Lower leg skin (tissue), 4 donors: ENCODE measurements around the gene TCERG1. TPM values are rescaled to one million over a fixed set of nuclear protein-coding genes. Genes with fewer than 3 reads are reported as not detected.

Source experiments
- DNase-seq, 2 donors: peaks; one replicate each; pipeline ENCODE4 v3.0.0-alpha.2; 2019; ENCODE audit warnings: low spot score in 2 of 2
- H3K4me3 ChIP-seq: fragments of 200-600 bp; sonication (generic); 2 replicates; pipeline ENCODE4 v1.5.1; 2017; ENCODE audit warnings: mild to moderate bottlenecking, low read depth; ENCODE audit not compliant: poor library complexity, severe bottlenecking
- CTCF ChIP-seq, 3 donors: fragments of 450-650 bp; IDR thresholded peaks; one replicate each; pipeline ENCODE4 v1.5.1; 2016; ENCODE audit warnings: antibody characterized with exemption in 3 of 3, mild to moderate bottlenecking in 3 of 3, moderate library complexity in 2 of 3
- POLR2A ChIP-seq, 2 donors: fragments of 450-650 bp; IDR thresholded peaks; one replicate each; pipeline ENCODE4 v1.6.1; 2016 to 2017; ENCODE audit warnings: antibody characterized with exemption in 2 of 2, mild to moderate bottlenecking in 1 of 2, moderate library complexity in 1 of 2
- WGBS, 2 donors: methylation state at CpG; one replicate each; pipeline ENCODE4 v1.1.5; 2018; 5-methylcytosine and 5-hydroxymethylcytosine counted together
- intact Hi-C: fragments of 100-400 bp; cut with DNase I; formaldehyde crosslinking; loops from one replicate; pipeline ENCODE4 v1.15.0; 2023; ENCODE audit warnings: low total_unique reads
- total RNA-seq, 4 donors: library from RNA; depleted of rRNA; stranded (reverse); fragments of >200 nt; gene quantifications; one replicate each; pipeline ENCODE4 v1.1.0, GENCODE V29; 2016

The TCERG1 gene
- total RNA-seq, 4 donors from 2014 or later: 33.8 to 69.5 (median 42.2) TPM

DNA sequence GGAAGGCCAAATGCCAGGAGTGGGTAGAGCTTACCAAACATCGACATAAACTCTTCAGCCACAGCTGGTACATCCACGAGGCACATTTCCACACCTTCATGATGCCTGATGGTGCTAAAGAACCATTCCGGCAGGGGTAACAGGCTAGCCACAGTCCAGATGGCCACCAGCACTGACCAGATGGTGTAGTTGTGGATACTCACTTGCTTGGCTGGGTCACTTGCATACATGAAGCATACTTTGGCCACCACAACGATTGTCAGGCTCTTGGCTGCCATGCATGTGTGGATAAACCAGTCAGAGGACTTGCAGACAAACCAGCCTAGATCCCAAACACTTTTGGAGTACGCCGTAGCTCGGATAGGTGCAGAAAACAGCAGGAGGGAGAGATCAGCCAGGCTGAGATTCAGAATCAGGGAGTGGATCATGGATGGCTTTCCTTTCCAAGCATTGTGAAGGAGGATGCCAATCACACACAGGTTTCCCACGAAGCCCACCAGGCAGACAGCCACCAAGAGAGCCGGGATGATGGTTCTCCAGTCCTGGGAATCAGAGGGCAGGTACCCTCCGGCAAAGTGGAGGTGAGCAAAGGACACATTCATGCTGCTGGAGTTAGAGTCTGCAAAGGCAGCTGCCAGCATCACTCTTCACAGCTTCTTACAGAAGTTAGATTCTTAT, 68.5 kb downstream of the TCERG1 start:
- DNase-seq: no peak
- 84 to 86% methylated on average over 10 of the region's 10 CpGs for WGBS, 2 donors
- TF ChIP-seq CTCF (IDR thresholded peaks at IDR 0.05) (no peak), POLR2A (IDR thresholded peaks at IDR 0.05) (no peak)
- H3K4me3 ChIP-seq: no peak overlapping the region
- intact Hi-C loops: no loop called here

DNA sequence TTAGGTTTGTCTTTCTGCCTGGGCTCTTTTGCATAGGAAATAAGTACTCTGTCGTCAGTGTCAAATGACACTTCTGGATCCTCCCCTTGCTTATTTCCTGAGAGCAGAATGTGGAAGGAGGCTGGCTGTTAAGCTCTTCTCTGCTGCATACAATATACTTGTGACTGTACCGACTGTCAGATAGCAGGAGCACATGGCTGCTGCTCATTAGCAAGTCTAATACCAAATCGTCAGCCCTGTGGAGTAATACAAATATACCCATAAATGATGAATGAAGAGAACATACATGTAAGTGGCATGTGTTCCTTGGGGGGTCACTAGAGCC, 69.0 kb downstream of the TCERG1 start, which contains the start of gene GPR151:
GPR151 (minus strand) TSS at position 40 of the 325 bp plus-strand sequence. CDS start 77 bp downstream, outside the sequence.
- intact Hi-C loops: no loop called here
- TF ChIP-seq CTCF (IDR thresholded peaks at IDR 0.05) (no peak), POLR2A (IDR thresholded peaks at IDR 0.05) (no peak)
- DNase-seq: no peak
- H3K4me3 ChIP-seq: no peak within 1 kb of the TSS
- 16 to 20% methylated on average over 3 of the region's 3 CpGs for WGBS, 2 donors

- intact Hi-C loops: no loop called here
- 48 to 68% methylated on average over 2 of the region's 2 CpGs for WGBS, 2 donors
These were observed 72.4 kb downstream of the TCERG1 start for GRCh38 chr5:146519554-146519953.

GRCh38 chr5:146520731-146521130, 73.6 kb downstream of the TCERG1 start:
- TF ChIP-seq CTCF (IDR thresholded peaks at IDR 0.05) (no peak), POLR2A (IDR thresholded peaks at IDR 0.05) (no peak)
- 74 to 83% methylated on average over 2 of the region's 2 CpGs for WGBS, 2 donors
- intact Hi-C loops: no loop called here
- no peak overlapping the region for H3K4me3 ChIP-seq
- DNase-seq: no peak

More at GRCh38 chr5:146519554-146519953, 72.4 kb downstream of the TCERG1 start:
- DNase-seq: no peak
- no peak overlapping the region for H3K4me3 ChIP-seq
- TF ChIP-seq POLR2A (IDR thresholded peaks at IDR 0.05) (no peak), CTCF (IDR thresholded peaks at IDR 0.05) (no peak)

DNA sequence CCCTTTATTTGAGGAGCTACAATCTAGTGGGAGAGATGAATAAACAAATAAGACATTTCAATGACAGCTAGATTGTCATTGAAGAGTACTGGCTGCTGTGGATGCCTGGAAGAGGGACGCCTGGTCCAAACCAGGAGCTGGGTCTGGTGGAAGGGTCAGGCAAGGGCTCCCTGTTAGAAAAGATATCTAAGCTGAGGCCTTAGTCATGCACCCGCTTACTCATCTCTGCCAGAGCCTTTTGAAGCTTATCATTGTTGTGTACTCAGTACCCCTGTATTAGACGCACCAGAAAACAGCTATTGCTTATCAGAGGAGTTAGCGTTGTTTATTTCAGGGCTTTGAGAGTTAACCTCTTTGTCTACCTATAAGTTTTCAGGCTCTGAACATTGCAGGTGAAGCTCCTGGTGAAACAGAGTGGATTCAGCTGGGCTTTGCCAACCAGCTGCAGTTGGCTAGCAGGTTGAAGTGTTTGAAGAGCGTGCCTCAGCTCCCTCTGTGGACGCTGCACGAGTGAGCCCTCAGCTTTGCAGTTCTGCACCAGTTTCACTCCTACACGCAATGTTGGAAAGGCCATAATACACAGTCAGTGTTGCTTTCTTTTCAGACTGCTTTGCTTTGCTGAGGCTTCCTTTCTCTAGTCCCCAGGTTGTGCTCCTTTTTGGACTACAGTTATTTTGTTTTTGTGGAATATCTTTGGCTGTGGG, 74.4 kb downstream of the TCERG1 start:
- H3K4me3 ChIP-seq: no peak overlapping the region
- TF ChIP-seq CTCF (IDR thresholded peaks at IDR 0.05) (no peak), POLR2A (IDR thresholded peaks at IDR 0.05) (no peak)
- 69 to 73% methylated on average over 8 of the region's 8 CpGs for WGBS, 2 donors
- no peak for DNase-seq
- intact Hi-C loops: no loop called here
